ENCODE measurements around the gene FAM20B. TPM values are rescaled to one million over a fixed set of nuclear protein-coding genes. Genes with fewer than 3 reads are reported as not detected.

FAM20B gene
- total RNA-seq, 4 donors from 2014 or later: 16.3 to 27.3 (median 18.7) TPM

DNA sequence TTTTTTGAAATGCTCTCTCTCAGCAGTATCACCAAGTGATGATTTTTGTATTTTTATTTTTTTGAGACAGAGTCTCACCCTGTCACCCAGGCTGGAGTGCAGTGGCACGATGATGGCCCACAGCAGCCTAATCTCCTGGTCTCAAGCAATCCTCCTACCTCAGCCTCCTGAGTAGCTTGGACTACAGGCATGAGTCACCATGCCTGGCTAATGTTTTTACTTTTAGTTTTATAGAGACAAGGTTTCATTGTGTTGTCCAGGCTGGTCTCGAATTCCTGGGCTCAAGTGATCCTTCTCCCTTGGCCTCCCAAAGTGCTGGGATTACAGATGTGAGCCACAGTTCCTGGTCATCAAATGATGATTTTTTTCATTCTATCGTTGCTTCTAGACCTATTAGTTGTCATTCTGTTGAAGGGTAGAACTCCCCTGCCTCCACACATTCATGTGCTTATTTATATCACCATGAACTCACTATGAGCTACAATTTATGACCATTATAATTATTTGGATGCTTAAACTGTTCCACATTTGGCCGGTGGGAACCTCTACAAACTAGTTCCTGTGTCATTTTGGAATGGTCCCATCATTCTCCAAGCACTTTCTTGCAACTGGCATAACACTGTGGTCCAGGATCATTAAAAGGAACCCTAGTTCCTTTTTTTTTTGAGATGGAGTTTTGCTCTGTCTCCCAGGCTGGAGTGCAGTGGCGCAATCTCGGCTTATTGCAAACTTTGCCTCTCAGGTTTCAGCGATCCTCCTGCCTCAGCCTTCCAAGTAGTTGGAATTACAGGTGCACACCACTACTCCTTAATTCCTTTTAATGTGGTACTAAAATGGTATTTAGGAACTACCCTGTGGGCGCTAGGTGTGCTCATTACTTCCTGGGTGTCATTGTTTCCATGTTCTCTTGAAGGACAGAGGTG lies 35.9 kb downstream of the FAM20B start:
- Histone ChIP-seq H3K4me1 (no peaks in the 10 kb centered on the region), H3K9me3 (no peaks in the 10 kb centered on the region), H3K27me3 (no peaks in the 10 kb centered on the region), H3K27ac (no peak overlapping the region), H3K36me3 (peaks cover 0 to 57% (median 7%) of the 10 kb centered on the region in 3 donors), H3K4me3 (no peak overlapping the region)
- no peak for DNase-seq
- TF ChIP-seq, protein P1, sequence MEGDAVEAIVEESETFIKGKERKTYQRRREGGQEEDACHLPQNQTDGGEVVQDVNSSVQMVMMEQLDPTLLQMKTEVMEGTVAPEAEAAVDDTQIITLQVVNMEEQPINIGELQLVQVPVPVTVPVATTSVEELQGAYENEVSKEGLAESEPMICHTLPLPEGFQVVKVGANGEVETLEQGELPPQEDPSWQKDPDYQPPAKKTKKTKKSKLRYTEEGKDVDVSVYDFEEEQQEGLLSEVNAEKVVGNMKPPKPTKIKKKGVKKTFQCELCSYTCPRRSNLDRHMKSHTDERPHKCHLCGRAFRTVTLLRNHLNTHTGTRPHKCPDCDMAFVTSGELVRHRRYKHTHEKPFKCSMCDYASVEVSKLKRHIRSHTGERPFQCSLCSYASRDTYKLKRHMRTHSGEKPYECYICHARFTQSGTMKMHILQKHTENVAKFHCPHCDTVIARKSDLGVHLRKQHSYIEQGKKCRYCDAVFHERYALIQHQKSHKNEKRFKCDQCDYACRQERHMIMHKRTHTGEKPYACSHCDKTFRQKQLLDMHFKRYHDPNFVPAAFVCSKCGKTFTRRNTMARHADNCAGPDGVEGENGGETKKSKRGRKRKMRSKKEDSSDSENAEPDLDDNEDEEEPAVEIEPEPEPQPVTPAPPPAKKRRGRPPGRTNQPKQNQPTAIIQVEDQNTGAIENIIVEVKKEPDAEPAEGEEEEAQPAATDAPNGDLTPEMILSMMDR (IDR thresholded peaks at IDR 0.05): no peak
- no peak for TF ChIP-seq POLR2A (IDR thresholded peaks at IDR 0.05)
- intact Hi-C loops (cut with DNase I): no loop called here
- WGBS, 2 donors: 93 to 95% methylated on average over 8 of the region's 8 CpGs

DNA sequence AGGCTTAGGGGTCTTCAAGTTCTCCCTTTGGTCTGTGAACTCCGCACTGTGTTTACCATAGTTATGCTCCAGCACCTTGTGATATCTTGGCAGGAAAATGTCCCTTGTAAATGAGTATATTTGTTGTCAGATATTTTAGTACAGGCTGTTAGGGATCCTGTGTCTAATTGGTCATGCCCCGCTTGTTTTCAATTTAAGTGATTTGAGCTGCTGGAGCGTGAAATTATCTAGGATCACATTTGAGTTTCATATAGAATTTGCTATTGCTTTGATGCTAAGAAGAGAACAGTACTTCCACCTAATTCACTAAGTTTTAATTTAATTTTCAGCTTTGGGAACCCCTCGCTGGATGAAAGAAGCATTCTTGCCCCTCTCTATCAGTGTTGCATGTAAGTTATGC lies 40.8 kb downstream of the FAM20B start:
- 96 to 97% methylated on average over 4 of the region's 4 CpGs for WGBS, 2 donors
- Histone ChIP-seq H3K27ac (no peak overlapping the region), H3K4me3 (no peak overlapping the region), H3K4me1 (no peaks in the 10 kb centered on the region), H3K36me3 (peaks cover 0 to 87% (median 14%) of the 10 kb centered on the region in 3 donors), H3K9me3 (no peaks in the 10 kb centered on the region), H3K27me3 (no peaks in the 10 kb centered on the region)
- intact Hi-C loops (cut with DNase I): no loop called here
- DNase-seq: no peak
- no peak for TF ChIP-seq POLR2A (IDR thresholded peaks at IDR 0.05)
- TF ChIP-seq, protein P1 (IDR thresholded peaks at IDR 0.05): no peak

DNA sequence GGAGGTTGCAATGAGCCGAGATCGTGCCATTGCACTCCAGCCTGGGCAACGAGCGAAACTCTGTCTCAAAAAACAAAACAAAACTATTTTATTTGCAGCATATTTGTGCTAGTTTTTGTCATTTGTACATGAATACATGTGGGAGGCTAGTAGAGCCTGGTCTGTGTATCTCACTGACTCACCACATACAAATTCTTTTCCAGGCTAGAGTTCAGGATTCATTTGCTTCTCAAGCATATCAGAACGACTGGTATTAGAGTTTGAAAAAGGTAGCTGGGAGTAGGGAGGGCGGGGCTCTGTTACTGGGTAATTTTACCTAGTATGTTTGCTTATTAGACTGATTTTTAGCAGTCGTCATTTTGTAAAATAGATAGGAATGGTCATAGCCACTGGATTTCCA lies 51.7 kb downstream of the FAM20B start:
- H3K4me3 ChIP-seq: no peak overlapping the region
- H3K36me3 ChIP-seq: peaks cover 0 to 28% (median 6%) of the 10 kb centered on the region in 3 donors
- intact Hi-C loops (cut with DNase I): no loop called here
- H3K9me3 ChIP-seq: no peaks in the 10 kb centered on the region
- WGBS, 2 donors: 83 to 86% methylated on average over 7 of the region's 7 CpGs
- TF ChIP-seq, protein P1 (IDR thresholded peaks at IDR 0.05): no peak
- TF ChIP-seq POLR2A (IDR thresholded peaks at IDR 0.05): no peak
- DNase-seq: no peak
- no peak overlapping the region for H3K27ac ChIP-seq
- H3K4me1 ChIP-seq: peaks cover 3 to 21% (median 5%) of the 10 kb centered on the region in 3 donors
- no peaks in the 10 kb centered on the region for H3K27me3 ChIP-seq

DNA sequence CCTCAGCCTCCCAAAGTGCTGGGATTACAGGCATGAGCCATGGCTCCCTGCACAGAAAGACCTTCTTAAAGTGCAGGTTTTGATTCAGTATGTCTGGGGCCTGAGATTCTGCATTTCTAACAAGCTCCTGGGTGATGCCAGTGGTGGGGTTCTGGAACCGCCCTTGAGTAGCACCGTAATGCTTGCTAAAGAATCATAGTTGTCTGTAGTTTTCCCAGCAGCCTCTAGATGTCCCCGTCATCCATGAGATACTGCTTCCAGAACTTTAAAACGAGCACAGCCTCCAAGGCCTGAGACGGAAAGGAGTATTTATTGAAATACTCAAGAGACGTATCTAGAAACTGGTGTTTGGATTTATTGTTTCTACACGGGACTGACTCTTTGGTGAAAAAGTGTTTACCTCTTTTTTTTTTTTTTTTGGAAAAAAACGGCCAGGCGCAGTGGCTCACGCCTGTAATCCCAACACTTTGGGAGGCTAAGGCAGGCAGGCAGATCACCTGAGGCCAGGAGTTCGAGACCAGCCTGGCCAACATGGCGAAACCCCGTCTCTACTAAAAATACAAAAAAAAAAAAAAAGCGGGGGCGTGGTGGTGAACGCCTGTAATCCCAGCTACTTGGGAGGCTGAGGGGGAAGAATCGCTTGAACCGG lies 53.5 kb downstream of the FAM20B start:
- H3K27me3 ChIP-seq: no peaks in the 10 kb centered on the region
- no peak overlapping the region for H3K27ac ChIP-seq
- no peak overlapping the region for H3K4me3 ChIP-seq
- 44 to 57% methylated on average over 15 to 16 of the region's 18 CpGs for WGBS, 2 donors
- H3K9me3 ChIP-seq: no peaks in the 10 kb centered on the region
- H3K4me1 ChIP-seq: peaks cover 3 to 39% (median 8%) of the 10 kb centered on the region in 3 donors
- H3K36me3 ChIP-seq: peaks cover 0 to 9% (median 0%) of the 10 kb centered on the region in 3 donors
- intact Hi-C loops (cut with DNase I): no loop called here
- no peak for DNase-seq
- TF ChIP-seq, protein P1 (IDR thresholded peaks at IDR 0.05): peak; percentile 40 to 74 (median 63)
- no peak for TF ChIP-seq POLR2A (IDR thresholded peaks at IDR 0.05)
